WTC11 (cell line): ENCODE results near the gene SREBF2. TPM values are rescaled to one million over a fixed set of nuclear protein-coding genes. Genes with fewer than 3 reads are reported as not detected.

ENCODE experiments used
- ATAC-seq: fragments of 200-7000 bp; cut with Tn5 transposase; 2 replicates; pipeline ENCODE4 v1.10.0; 2021; ENCODE audit warnings: mild to moderate bottlenecking, moderate library complexity
- CTCF ChIA-PET: fragments of 300-600 bp; sonication (Branson Sonifier 250); formaldehyde crosslinking; loops from one replicate; lab custom pipeline; 2021; ENCODE audit warnings: antibody characterized with exemption; lab: Charles Lee
- POLR2A ChIA-PET: fragments of 350-600 bp; sonication (Branson Sonifier 250); formaldehyde crosslinking; loops from one replicate; lab custom pipeline; 2021; ENCODE audit warnings: antibody characterized with exemption; lab: Charles Lee
- DNase-seq: peaks from one replicate; pipeline ENCODE4 v3.0.0; 2021; ENCODE audit warnings: low spot score
- H3K27ac Mint-ChIP-seq: 2 replicates; pipeline ENCODE4 v1.8.0; 2021; ENCODE audit warnings: mixed read lengths
- H3K27me3 Mint-ChIP-seq: 2 replicates; pipeline ENCODE4 v1.8.0; 2021; ENCODE audit warnings: low read depth, mild to moderate bottlenecking, moderate library complexity, mixed read lengths
- H3K36me3 Mint-ChIP-seq: 2 replicates; pipeline ENCODE4 v1.8.0; 2021; ENCODE audit warnings: mixed read lengths
- H3K4me1 Mint-ChIP-seq: 2 replicates; pipeline ENCODE4 v1.8.0; 2022; ENCODE audit warnings: mixed read lengths
- H3K4me3 Mint-ChIP-seq: 2 replicates; pipeline ENCODE4 v1.8.0; 2021; ENCODE audit warnings: mild to moderate bottlenecking, moderate library complexity, mixed read lengths
- H3K9me3 Mint-ChIP-seq: 2 replicates; pipeline ENCODE4 v1.8.0; 2021; ENCODE audit warnings: mixed read lengths
- ATF6 ChIP-seq: sonication (generic); formaldehyde crosslinking; IDR thresholded peaks from 2 replicates; pipeline ENCODE4 v1.8.1; 2023; ENCODE audit warnings: mild to moderate bottlenecking, missing genetic modification reagents
- CREB1 ChIP-seq: sonication (generic); formaldehyde crosslinking; IDR thresholded peaks from 2 replicates; pipeline ENCODE4 v1.8.0; 2023; ENCODE audit warnings: mild to moderate bottlenecking, missing genetic modification reagents
- E2F4 ChIP-seq: sonication (generic); formaldehyde crosslinking; IDR thresholded peaks from 2 replicates; pipeline ENCODE4 v1.8.1; 2022; ENCODE audit warnings: low read depth, mild to moderate bottlenecking, moderate library complexity, missing genetic modification reagents, borderline replicate concordance
- ESRRA ChIP-seq: sonication (generic); formaldehyde crosslinking; IDR thresholded peaks from 2 replicates; pipeline ENCODE4 v1.8.1; 2022; ENCODE audit warnings: mild to moderate bottlenecking, missing genetic modification reagents, borderline replicate concordance
- FOXP4 ChIP-seq: sonication (generic); formaldehyde crosslinking; IDR thresholded peaks from 2 replicates; pipeline ENCODE4 v1.8.0; 2022; ENCODE audit warnings: mild to moderate bottlenecking, missing genetic modification reagents
- MAX ChIP-seq: sonication (generic); formaldehyde crosslinking; IDR thresholded peaks from 2 replicates; pipeline ENCODE4 v1.8.0; 2022; ENCODE audit warnings: mild to moderate bottlenecking, missing genetic modification reagents
- MLX ChIP-seq: sonication (generic); formaldehyde crosslinking; IDR thresholded peaks from 2 replicates; pipeline ENCODE4 v1.8.1; 2023; ENCODE audit warnings: mild to moderate bottlenecking, missing genetic modification reagents, moderate library complexity
- NFE2L1 ChIP-seq: sonication (generic); formaldehyde crosslinking; IDR thresholded peaks from 2 replicates; pipeline ENCODE4 v1.8.1; 2023; ENCODE audit warnings: missing genetic modification reagents
- NR1H2 ChIP-seq: sonication (generic); formaldehyde crosslinking; IDR thresholded peaks from 2 replicates; pipeline ENCODE4 v1.9.0; 2021; ENCODE audit warnings: mild to moderate bottlenecking, moderate library complexity, missing genetic modification reagents
- NR3C1 ChIP-seq: sonication (generic); formaldehyde crosslinking; conservative IDR thresholded peaks from 2 replicates; pipeline ENCODE4 v1.8.1; 2023; ENCODE audit warnings: low read depth, mild to moderate bottlenecking, missing genetic modification reagents
- PRDM15 ChIP-seq: sonication (generic); formaldehyde crosslinking; IDR thresholded peaks from 2 replicates; pipeline ENCODE4 v1.8.0; 2022; ENCODE audit warnings: missing genetic modification reagents
- SMAD3 ChIP-seq: sonication (generic); formaldehyde crosslinking; IDR thresholded peaks from 2 replicates; pipeline ENCODE4 v1.8.0; 2022; ENCODE audit warnings: missing genetic modification reagents, mild to moderate bottlenecking, borderline replicate concordance
- SMAD4 ChIP-seq: sonication (generic); formaldehyde crosslinking; IDR thresholded peaks from 2 replicates; pipeline ENCODE4 v1.8.0; 2022; ENCODE audit warnings: mild to moderate bottlenecking, missing genetic modification reagents
- SOX15 ChIP-seq: fragments of 250-450 bp; sonication (Bioruptor Pico); IDR thresholded peaks from 2 replicates; pipeline ENCODE4 v1.9.0; 2021; ENCODE audit warnings: mild to moderate bottlenecking
- SP1 ChIP-seq: sonication (generic); formaldehyde crosslinking; conservative IDR thresholded peaks from 2 replicates; pipeline ENCODE4 v1.8.1; 2022; ENCODE audit warnings: missing genetic modification reagents
- TEAD1 ChIP-seq: sonication (generic); formaldehyde crosslinking; IDR thresholded peaks from 2 replicates; pipeline ENCODE4 v1.8.0; 2022; ENCODE audit warnings: mild to moderate bottlenecking, missing genetic modification reagents
- USF2 ChIP-seq: sonication (generic); formaldehyde crosslinking; IDR thresholded peaks from 2 replicates; pipeline ENCODE4 v1.8.1; 2023; ENCODE audit warnings: mild to moderate bottlenecking, missing genetic modification reagents, moderate library complexity
- ZBTB21 ChIP-seq: sonication (generic); formaldehyde crosslinking; IDR thresholded peaks from 2 replicates; pipeline ENCODE4 v1.8.1; 2023; ENCODE audit warnings: mild to moderate bottlenecking, missing genetic modification reagents, borderline replicate concordance
- ZMAT4 ChIP-seq: fragments of 250-450 bp; sonication (Bioruptor Pico); IDR thresholded peaks from 2 replicates; pipeline ENCODE4 v1.9.0; 2021; ENCODE audit warnings: mild to moderate bottlenecking
- ZNF671 ChIP-seq: fragments of 250-450 bp; sonication (Bioruptor Pico); IDR thresholded peaks from 2 replicates; pipeline ENCODE4 v1.8.0; 2021; ENCODE audit warnings: mild to moderate bottlenecking
- ZSCAN18 ChIP-seq: fragments of 250-450 bp; sonication (Bioruptor Pico); IDR thresholded peaks from 2 replicates; pipeline ENCODE4 v2.1.2; 2022; ENCODE audit warnings: mild to moderate bottlenecking, moderate library complexity
- total RNA-seq: library from RNA; stranded (reverse); gene quantifications from 3 replicates; pipeline ENCODE4 v1.2.3, GENCODE V29; 2021

Gene SREBF2
- total RNA-seq, 1 experiment from 2014 or later: 151 TPM

- Mint-ChIP-seq H3K9me3 (no peaks in the 10 kb centered on the region), H3K27me3 (peaks cover 4% of the 10 kb centered on the region; the same call in 1 of the 2 replicates), H3K27ac (peak within 1 kb of the TSS; percentile 49; the same call in 1 of the 2 replicates), H3K4me1 (peaks cover 46% of the 10 kb centered on the region), H3K36me3 (peaks cover 32% of the 10 kb centered on the region), H3K4me3 (peak within 1 kb of the TSS; percentile 73)
- ChIA-PET CTCF (interaction anchor here (0.7 to 2.8 kb wide), 24 partner anchors 9 to 497 kb away, joined by 3 to 35 read pairs (median 8); partner anchors contain the start of genes CCDC134, MEI1, NDUFA6 and SREBF2), POLR2A (interaction anchor here (0.7 to 1.2 kb wide), 11 partner anchors 11 to 249 kb away, joined by 3 to 6 read pairs (median 3); partner anchors contain the start of genes CCDC134 and NDUFA6)
- ATAC-seq: peak; percentile 93
- peak; percentile 95 for DNase-seq
- TF ChIP-seq SOX15 (CRISPR knock-in tag): no peak
- no peak for TF ChIP-seq ZNF671 (CRISPR knock-in tag)
- peak; percentile 63; the same call in 1 of the 2 replicates for TF ChIP-seq NFE2L1 (CRISPR knock-in tag)
- TF ChIP-seq CREB1 (CRISPR knock-in tag): peak; percentile 54; the same call in 1 of the 2 replicates
- peak; percentile 58; the same call in 1 of the 2 replicates for TF ChIP-seq TEAD1 (CRISPR knock-in tag)
- 0 out of 2 replicates have a peak, but pooled peaks have one; percentile 52 for TF ChIP-seq ATF6 (CRISPR knock-in tag)
- peak; percentile 74 for TF ChIP-seq FOXP4 (CRISPR knock-in tag)
- TF ChIP-seq MAX: peak; percentile 93
- TF ChIP-seq SMAD4: no peak
- 0 out of 2 replicates have a peak, but pooled peaks have one; percentile 61 for TF ChIP-seq ESRRA
- peak; percentile 95 for TF ChIP-seq USF2 (CRISPR knock-in tag)
- peak; percentile 73; the same call in 1 of the 2 replicates for TF ChIP-seq E2F4 (CRISPR knock-in tag)
- no peak for TF ChIP-seq NR3C1 (CRISPR knock-in tag)
- TF ChIP-seq PRDM15: peak; percentile 55
- TF ChIP-seq MLX: no peak
- TF ChIP-seq ZSCAN18 (CRISPR knock-in tag): no peak
- peak; percentile 83; the same call in 1 of the 2 replicates for TF ChIP-seq NR1H2 (CRISPR knock-in tag)
- peak; percentile 83; the same call in 1 of the 2 replicates for TF ChIP-seq SP1 (CRISPR knock-in tag)
- TF ChIP-seq SMAD3 (CRISPR knock-in tag): peak; percentile 70; the same call in 1 of the 2 replicates
- peak; percentile 61 for TF ChIP-seq ZBTB21 (CRISPR knock-in tag)
- no peak for TF ChIP-seq ZMAT4 (CRISPR knock-in tag)
These were observed 113.9 kb downstream of the SREBF2 start, which contains the start of gene CENPM for GRCh38 chr22:41946629-41947423. CENPM (minus strand) TSS chr22:41947152; CDS start chr22:41947076, 76 bp downstream.
